Epithelial cell of proximal tubule (primary cell): ENCODE measurements around the gene WDFY4. TPM values are rescaled to one million over a fixed set of nuclear protein-coding genes. Genes with fewer than 3 reads are reported as not detected.

ENCODE experiments used
- DNase-seq: peaks from one replicate; pipeline ENCODE4 v3.0.0-alpha.2; 2011; ENCODE audit warnings: low read depth
- H3K4me3 ChIP-seq: 2 replicates; pipeline ENCODE4 v1.5.1; 2011; ENCODE audit warnings: low read depth, mild to moderate bottlenecking, low read length
- CTCF ChIP-seq: conservative IDR thresholded peaks from 2 replicates; pipeline ENCODE4 v1.5.1; 2012; ENCODE audit warnings: low read depth, mild to moderate bottlenecking, low read length
- total RNA-seq: library from RNA; depleted of rRNA; stranded (reverse); fragments of >200 nt; gene quantifications from 2 replicates; pipeline ENCODE4 v1.2.3, GENCODE V29; 2015

Gene WDFY4
- total RNA-seq, 1 donor from 2014 or later: not detected

GRCh38 chr10:49029666-49030065 lies 345.0 kb downstream of the WDFY4 start:
- no peak for DNase-seq
- TF ChIP-seq CTCF: no peak
- H3K4me3 ChIP-seq: no peak overlapping the region

Other genes with a start within 250 kb of the WDFY4 start
- gene ARHGAP22, start 79.8 kb upstream of the WDFY4 start, total RNA-seq: 11.2 and 24.5 TPM in 2 replicates